GM23248 (cell line): ENCODE measurements around the gene PEX16.

ENCODE experiments used
- EZH2 ChIP-seq: fragments of 200-600 bp; sonication (generic); IDR thresholded peaks from 2 replicates; pipeline ENCODE4 v1.6.1; 2018; ENCODE audit warnings: antibody characterized with exemption, mild to moderate bottlenecking; ENCODE audit not compliant: insufficient read depth, poor library complexity, severe bottlenecking
- EZH2phosphoT487 ChIP-seq: fragments of 200-600 bp; sonication (generic); IDR thresholded peaks from 2 replicates; pipeline ENCODE4 v1.6.1; 2018; ENCODE audit warnings: antibody characterized with exemption, moderate library complexity, mild to moderate bottlenecking, low read depth; ENCODE audit not compliant: insufficient read depth

- TF ChIP-seq EZH2, result no peak
- 0 out of 2 replicates have a peak, but pooled peaks have one; percentile 46 for TF ChIP-seq EZH2phosphoT487
Observed at GRCh38 chr11:45922425-45923082, 4.9 kb upstream of the PEX16 start, which contains the start of gene LARGE2.
